HG03103 (cell line): ENCODE data around the gene PARVB.

Experiments
- ATAC-seq: cut with Tn5 transposase; IDR thresholded peaks from one replicate; pipeline ENCODE4 v1.9.1; 2021; ENCODE audit warnings: low read depth; ENCODE audit not compliant: unreplicated experiment

PARVB gene

DNA sequence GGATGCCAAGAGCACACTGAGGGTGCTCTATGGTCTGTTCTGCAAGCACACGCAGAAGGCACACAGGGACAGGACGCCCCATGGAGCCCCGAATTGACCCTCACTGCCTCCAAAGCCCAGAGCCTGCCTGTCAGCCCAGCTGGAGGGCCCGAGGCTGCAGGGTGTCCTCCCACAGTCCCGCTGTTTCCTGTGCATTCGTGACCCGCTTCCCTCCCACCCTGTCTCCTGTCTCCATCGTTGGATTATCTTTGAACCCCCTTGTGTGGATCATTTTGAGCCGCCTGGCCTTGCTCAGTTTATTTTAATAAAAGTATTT is 182.2 kb downstream of the PARVB start:
- no peak for ATAC-seq

DNA sequence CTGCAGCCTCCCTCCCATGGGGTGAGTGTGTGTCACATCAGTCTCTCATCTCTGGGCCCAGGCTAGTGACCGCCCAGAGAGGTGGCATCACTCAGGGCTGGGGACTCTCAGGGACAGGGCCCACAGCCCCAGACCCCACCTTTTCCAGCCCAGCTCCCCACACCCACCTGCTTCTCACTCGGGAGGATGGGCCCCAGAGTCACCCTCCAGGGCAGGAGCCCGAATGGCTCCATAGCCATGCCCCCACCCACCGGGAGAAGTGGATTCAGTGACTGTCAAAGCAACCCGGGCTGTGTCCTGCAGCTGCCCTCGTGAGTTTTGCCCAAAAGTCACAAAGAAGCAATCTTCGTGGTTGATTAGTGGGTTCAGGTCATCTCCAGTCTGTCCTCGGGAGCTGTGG is 182.6 kb downstream of the PARVB start:
- ATAC-seq = no peak

DNA sequence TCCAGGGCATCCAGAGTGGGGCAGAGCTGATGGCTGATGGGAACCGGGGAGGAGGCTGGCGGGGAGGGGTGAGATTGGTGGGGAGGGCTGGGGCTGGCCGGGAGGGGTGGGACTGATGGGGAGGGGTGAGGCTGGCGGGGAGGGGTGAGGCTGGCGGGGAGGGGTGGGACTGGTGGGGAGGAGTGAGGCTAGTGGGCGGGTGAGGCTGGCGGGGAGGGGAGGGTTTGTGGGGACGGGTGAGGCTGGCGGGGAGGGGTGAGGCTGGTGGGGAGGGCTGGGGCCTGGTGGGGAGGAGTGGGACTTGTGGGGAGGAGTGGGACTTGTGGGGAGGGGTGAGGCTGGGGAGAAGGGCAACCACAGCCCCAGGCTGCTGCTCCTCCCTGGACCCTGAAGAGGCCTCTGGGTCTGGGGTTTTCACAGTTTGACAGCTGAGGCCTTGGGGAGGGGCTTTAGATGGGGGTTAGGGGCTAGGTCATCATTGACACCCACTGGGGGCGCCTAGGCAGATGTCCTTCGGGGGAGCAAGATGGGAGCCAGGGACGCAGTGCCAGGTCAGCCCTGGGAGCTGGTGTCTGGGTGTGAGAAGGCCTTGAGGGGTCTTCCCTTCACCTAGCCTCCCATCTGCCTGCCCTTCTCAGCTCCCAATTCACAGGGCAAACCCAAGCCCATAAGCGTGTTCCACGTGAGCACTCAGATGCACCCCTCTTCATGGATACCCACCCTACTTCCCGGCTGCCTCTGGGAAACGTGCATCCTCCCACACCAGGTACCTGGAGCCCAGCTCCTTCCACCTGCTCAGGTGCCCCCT is 183.3 kb downstream of the PARVB start:
- ATAC-seq = no peak

DNA sequence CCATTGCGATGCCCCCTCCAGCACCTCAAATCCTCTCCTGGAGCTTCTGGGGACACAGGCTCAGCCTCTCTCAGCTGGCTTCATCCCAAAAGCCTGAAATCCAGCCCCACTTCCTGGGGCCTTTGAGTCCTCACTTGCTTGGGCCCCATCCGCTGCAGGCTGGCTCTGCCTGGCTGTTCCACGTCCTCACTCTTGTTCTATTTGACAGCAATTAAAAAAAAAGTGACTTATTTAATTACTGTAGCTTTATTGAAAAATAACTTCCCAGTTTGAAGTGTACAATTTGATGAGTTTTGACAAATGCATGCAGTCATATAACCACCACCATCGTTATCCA is 183.8 kb downstream of the PARVB start:
- ATAC-seq = no peak

DNA sequence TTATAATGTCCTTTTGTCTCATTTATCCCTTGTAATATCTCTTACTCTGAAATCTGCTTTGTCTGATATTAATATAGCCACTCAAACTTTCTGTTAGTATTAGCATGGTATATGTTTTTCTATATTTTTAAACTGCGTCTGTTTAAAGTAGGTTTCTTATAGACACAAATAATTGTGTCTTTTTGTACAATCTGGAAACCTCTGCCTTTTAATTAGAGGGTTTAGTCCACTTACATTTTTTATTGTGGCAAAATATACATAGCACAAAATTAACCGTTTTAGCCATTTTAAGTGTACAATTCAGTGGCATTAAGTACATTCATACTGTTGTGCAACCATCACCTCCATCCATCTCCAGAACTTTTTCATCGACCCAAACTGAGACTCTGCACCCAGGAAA is 185.2 kb downstream of the PARVB start:
- no peak for ATAC-seq

DNA sequence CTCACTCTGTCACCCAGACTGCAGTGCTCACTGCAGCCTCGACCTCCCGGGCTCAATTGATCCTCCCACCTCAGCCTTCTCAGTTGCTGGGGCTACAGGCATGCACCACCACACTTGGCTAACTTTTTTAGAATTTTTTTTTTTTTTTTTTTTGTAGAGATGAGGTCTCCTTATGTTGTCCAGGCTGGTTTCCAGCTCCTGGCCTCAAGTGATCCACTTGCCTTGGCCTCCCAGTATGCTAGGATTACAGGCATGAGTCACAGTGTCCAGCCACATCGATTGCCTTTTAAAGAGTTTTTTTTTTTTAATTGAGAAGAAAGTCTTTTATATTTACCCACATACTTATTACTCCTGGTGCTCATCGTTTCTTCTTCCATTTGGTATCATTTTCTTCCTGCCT is 186.6 kb downstream of the PARVB start:
- ATAC-seq = no peak

DNA sequence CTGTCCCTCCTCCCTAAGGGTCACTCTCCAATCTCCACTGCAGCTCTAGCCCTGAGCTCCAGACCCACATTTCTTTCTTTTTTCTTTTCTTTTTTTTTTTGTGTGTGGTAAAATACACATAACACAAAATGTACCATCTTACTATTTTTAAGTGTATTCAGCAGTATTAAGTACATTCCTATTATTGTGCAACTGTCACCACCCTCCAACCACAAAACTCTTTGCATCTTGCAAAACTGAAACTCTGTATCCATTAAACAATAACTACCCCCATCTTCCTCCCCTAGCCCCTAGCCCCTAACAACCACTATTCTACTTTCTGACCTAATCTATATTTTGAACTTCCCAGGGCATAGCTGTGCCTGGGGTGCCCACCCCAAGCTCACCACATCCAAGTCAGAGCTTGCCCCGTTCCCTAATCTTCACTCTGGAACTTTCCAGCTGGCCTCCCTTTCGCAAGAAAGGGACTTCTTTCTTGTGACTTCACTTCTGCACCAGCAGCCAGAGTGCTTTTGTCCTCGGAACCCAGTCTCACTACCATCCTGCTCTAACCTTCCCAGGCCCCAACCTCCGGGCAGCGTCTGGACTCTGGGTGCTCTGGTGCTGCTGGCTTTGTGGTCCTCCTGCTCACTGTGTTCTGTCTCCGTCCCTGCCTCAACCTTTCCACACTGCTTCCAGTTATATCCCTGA is 187.3 kb downstream of the PARVB start:
- ATAC-seq = no peak

DNA sequence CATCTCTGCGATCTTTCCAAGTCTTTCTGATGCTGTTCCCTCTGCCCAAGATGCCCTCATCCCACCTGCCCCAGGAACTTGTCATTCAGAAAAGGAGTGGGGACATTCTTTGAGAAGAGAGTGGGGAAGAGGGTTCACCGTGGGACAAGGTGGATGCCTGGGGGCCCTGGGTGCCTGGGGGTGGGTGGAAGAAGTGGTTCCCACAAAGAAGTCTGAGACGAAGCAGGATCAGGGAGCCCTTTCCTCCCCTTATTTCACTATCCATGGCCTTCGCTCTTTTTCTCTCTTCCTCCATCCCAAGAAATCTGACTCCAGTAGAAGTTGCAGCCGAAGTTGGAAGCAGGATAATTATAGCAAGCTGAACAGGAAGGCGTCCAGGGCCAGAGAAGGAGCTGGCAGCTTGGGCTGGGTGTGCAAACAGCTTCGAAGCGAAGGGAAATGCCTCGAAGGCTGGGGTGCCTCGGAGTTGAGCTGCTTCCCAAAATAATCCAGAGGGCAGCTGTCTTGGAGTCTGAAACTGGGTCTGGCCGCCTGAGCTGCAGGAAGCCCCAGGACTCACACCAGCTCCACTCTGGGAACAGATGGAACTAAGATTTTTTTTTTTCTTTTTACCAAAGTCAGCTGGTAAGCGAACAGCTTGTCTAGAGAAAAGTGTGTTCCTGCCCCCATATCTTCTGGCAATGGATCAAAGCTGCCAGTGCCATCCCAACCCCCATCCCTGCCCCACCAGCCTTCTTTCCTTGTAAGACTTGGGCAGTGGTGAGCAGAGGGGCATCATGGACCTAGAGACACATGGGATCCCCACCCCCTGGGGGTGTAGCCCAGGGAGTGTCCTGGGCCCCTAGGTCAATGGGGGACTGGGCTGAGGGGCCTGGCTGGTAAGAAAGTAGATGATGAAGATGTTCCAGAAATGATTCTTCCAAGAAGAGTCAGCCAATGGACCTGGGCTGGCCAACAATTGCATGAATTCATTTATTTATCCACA is 188.1 kb downstream of the PARVB start:
- no peak for ATAC-seq

DNA sequence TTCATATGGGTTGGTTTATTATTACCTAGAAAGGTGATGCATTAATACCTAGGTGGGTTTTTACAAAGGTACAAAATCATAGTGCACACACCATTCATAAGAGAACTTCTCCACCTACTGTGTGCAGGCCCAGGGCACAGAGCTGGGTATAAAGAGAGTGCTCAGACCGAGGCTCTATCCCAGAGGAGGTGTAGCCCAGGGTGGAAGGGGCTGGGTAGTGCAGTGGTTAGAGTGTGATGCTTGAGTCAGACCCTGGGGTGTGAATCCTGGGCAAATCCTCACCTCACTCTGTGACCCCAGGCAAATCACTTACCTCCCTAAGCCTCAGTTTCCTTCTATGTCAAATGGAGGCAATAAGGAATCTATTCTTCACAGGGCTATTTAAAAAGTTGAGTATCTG is 188.8 kb downstream of the PARVB start:
- ATAC-seq = no peak

DNA sequence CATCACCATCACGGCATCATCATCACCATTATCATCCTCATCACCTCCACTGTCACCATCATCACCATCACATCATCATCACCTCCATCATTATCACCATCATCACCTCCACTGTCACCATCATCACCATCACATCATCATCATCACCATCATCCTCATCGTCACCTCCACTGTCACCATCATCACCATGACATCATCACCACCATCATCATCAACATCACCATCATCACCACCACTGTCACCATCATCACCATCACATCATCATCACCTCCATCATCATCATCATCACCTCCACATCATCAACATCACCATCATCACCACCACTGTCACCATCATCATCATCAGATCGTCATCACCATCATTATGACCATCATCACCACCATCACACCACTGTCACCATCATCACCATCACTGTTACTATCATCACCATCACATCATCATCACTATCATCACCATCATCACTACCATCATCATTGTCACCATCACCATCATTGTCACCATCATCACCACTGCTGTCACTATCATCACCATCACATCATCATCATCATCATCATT is 189.5 kb downstream of the PARVB start:
- no peak for ATAC-seq

DNA sequence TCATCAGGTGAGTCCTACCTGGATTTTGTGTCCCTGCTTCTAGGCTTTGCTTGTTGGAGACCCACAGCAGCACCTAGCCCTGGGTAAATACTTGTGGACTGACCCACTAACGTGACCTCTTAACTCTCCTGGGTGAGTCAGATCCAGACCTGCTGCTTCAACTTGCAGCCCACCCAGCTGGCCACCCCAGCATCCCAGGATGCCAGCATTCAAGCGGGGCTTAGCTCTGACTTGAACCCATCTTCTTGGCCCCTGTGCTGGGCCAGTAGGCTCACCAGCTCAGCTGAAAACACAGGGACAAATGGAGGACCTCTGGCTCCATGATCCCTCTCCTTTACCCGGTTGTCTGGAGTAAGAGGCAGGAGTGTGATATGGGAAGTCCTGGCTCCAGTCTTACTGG is 190.1 kb downstream of the PARVB start:
- no peak for ATAC-seq

DNA sequence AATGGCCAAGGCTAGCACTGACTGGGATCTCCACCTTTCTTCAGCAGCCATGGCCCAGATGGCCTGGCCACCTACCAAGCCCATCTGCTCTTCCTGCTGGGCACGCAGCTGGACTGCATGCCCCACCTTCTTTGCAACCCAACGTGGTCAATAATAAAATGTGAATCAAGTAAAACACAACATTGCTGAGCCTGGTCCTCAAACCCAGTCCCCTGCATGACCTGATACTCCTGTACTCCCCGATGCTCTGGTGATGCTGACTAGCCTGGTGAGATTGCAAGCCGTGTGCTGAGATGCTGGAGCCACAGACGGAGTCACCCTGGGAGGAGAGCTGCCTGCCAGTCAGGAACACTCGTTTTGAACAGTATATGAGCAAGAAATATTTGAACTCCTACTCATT is 190.7 kb downstream of the PARVB start:
- ATAC-seq = no peak

DNA sequence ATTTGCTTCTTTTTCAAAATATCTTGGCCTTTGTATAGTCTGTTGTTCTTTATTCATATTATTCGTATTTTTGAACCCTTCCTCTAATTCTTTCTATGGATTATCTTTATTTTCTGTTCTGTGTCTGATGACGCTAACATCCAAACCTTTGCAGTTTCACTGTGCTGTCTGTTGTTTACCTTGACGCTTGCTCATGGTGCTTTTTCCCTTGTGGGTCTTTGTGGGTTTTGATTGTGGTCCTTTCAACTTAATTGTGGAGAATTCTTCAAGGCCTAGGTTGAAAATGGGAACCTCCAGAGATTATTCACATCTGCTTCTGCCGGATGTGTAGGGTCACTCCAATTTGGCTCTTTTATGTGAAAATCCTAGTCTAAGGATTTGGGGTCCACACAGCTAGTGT is 191.2 kb downstream of the PARVB start:
- ATAC-seq = no peak

DNA sequence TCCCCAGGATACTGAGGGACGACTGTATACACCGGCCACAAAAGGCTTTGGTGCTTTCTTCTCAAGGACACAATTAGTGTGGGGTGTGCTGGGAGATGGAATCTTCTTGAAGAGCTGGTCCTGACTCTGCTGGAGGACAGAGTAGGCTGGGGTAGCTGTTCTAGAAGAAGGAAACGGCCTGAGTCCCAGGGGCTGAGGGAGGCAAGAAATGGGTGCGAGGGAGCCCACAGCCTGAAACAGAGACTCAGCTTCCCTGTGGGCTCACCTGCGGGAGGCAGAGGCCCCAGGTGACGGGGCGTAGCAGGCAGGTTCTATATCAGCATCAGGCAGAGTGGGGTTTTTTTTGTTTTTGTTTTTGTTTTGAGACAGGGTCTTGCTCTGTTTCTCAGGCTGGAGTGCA is 193.2 kb downstream of the PARVB start:
- ATAC-seq = no peak

DNA sequence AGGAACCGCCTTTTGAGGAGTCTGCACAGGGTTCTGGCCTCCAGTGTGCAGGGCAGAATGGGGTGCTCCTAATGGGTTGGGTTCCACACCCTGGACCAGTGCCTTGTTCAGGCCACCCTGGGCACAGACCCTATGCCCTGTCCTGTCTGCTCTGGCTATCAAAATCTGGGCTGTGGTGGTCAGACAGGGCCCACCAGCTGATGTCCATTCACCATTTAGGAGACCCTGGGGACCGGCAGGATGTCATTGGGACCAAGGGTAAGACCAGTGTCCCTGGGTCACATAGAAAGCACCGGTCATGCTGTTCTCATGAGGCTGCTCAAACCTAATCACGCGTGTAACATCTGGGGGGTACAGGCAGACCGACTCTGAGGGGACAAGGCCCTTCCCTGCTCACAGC is 194.0 kb downstream of the PARVB start:
- no peak for ATAC-seq

DNA sequence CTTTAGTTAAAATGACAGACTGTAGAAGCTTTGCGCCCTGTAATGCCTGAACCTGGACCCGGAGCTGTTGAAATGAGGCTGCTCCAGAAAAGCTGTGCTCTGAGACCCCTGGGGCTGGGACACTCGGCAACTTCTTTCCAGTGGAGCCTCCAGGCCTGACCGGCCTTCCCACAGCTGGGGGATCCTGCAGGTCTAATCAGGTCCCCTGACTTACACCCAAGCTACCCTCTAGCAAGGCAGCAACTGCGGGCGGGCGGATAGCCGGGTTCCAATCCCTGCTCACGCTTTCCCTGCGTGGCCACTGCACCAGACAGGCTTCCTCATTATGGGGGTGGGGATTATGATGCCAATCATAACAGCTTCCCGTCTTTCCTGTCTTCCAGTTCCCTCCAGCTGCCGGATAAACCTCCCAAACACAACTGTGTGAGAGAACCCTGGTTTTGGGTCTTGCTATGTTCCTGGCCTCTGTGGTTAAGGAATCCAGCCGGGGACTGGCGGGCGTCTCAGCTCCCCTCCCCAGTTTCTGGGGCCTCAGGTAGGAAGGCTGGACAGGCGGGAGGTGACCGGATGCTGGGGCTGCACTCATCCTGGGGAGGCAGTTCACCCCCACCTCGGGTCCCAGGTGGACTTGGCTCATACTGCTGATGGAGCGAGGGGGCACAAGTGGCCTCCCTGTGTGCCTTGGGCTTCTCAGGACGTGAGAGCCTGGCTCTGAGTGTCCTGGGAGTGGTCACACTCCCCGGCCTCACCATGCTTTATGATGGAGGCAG is 195.2 kb downstream of the PARVB start:
- no peak for ATAC-seq

DNA sequence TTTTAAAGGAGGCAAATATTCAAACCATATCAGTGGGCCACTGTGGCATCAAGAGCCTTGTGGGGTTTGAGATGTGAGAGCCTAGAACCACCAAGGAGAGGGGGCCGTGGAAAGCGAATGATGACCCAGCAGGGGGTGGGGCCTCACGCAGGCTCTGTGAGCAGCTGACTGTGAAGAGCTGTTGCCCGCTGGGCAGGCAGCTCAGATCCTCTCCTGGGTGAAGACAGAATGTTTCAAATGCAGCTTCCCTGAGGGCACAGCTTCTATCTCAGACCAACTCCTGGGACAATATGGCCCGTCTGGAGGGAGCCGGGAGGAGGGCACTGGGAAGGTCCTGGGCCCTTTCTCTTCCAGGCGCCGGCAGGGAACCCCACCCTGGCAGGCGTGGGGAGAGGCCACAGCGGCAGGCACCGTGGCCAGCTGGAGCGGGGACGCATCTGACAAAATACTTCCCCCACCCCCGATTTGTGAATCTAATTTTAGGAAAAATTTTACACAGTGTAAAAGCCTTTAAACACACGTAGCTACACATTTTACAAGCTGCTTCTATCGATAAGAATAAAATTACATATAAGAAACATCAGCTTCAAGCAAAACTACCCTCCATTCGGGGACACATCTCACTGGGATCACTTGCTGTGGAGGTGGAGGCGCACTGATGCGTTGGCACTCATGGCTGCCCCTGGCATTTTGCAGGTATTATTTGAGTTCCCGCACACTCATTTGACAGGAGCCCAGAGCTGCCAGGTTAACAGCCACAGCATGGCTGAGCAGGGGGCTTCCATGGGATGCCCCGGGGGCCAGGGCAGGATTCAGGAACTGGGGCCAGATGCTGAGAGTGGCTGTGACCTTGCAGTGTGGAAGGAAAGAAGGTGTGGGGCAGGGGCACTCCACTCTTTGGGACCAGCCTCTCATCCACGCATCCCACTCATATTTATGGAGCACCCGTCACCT is 196.9 kb downstream of the PARVB start:
- no peak for ATAC-seq

DNA sequence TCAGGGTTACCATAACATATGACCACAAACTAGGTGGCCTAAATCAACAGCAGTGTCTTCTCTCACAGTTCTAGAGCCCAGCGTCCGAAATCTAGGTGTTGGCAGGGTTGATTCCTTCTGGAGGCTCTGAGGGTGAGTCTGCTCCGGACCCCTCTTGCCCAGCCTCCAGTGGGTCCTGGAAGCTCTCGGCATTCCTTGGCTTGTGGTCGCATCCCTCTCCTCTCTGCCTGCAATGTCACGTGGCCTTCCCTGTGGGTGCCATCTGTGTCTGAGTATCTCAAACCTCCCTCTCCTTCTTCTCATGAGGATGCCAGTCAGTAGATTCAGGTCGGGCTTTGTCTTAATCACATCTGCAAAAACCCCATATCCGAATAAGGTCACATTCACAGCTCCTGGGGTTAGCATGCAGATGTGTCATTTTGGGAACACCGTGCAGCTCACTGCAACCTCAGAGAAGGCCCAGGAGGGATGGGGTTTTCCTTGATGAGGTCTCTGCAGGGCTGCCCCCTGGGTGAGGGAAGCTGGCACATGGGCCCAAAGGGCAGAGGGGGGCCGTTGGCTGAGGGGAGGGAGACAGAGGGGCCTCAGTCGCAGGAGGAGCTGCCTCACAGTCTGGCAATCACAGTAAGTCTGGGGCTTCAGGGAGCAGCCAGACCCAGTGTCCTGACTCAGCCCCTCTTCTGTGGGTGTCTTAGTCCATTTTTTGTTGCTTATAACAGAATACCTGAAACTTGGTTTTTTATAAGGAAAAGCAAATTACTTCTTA is 197.8 kb downstream of the PARVB start:
- no peak for ATAC-seq
